Prostate gland (tissue), 2 donors: ENCODE results near the gene OSMR.

ENCODE experiments used
- POLR2A ChIP-seq: fragments of 450-650 bp; IDR thresholded peaks from one replicate; pipeline ENCODE4 v1.6.1; 2016; ENCODE audit warnings: antibody characterized with exemption, mild to moderate bottlenecking
- POLR2AphosphoS5 ChIP-seq: sonication (generic); formaldehyde crosslinking; IDR thresholded peaks from one replicate; pipeline ENCODE4 v1.6.1; 2017; ENCODE audit warnings: antibody characterized with exemption
- TF ChIP-seq, protein P1 (sequence below), 4 experiments: fragments of 200-600 bp in 2 of 4; fragments of 450-650 bp in 2 of 4; sonication (generic) in 2 of 4; IDR thresholded peaks; 1 replicate in 3 of 4; 2 replicates in 1 of 4; pipeline ENCODE4 v1.5.1; 2016 to 2019; ENCODE audit warnings: antibody characterized with exemption in 4 of 4, mild to moderate bottlenecking in 2 of 4, moderate library complexity in 2 of 4

DNA sequence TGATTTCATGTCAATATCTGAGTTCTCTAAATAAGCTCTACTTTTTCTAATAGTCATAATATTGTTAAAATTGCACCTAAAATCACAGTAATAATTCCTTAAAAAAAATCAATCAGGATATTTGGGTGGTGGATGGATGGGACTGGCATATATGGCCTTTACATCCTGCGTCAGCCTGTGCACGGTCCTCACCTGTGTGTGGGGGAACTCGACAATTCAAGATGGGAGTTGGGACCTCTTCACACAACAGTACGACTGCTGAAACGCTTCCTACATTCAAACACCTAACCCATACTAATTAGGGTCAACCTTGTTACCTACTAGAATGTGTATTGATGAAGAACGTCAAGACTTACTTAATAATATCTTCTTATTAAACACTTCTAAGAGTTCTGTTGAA, 90.5 kb downstream of the OSMR start:
- TF ChIP-seq, protein P1, sequence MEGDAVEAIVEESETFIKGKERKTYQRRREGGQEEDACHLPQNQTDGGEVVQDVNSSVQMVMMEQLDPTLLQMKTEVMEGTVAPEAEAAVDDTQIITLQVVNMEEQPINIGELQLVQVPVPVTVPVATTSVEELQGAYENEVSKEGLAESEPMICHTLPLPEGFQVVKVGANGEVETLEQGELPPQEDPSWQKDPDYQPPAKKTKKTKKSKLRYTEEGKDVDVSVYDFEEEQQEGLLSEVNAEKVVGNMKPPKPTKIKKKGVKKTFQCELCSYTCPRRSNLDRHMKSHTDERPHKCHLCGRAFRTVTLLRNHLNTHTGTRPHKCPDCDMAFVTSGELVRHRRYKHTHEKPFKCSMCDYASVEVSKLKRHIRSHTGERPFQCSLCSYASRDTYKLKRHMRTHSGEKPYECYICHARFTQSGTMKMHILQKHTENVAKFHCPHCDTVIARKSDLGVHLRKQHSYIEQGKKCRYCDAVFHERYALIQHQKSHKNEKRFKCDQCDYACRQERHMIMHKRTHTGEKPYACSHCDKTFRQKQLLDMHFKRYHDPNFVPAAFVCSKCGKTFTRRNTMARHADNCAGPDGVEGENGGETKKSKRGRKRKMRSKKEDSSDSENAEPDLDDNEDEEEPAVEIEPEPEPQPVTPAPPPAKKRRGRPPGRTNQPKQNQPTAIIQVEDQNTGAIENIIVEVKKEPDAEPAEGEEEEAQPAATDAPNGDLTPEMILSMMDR (IDR thresholded peaks at IDR 0.05) = no peak
- TF ChIP-seq POLR2A (no peak), POLR2AphosphoS5 (no peak)
